Stimulated activated CD4-positive, alpha-beta T cell treated with anti-CD3 and anti-CD28 coated beads, TNF-alpha, amount 100 ng/mL, for 1 hour (primary cell): ENCODE measurements around the gene LRRC28.
A peak's percentile ranks its signal among the peaks of the same experiment; 100 is the strongest.

Experiments
- DNase-seq, 3 donors: peaks; one replicate each; pipeline ENCODE4 v3.0.0-alpha.2; 2020; ENCODE audit warnings: low read depth in 3 of 3, low spot score in 1 of 3

Gene LRRC28

DNA sequence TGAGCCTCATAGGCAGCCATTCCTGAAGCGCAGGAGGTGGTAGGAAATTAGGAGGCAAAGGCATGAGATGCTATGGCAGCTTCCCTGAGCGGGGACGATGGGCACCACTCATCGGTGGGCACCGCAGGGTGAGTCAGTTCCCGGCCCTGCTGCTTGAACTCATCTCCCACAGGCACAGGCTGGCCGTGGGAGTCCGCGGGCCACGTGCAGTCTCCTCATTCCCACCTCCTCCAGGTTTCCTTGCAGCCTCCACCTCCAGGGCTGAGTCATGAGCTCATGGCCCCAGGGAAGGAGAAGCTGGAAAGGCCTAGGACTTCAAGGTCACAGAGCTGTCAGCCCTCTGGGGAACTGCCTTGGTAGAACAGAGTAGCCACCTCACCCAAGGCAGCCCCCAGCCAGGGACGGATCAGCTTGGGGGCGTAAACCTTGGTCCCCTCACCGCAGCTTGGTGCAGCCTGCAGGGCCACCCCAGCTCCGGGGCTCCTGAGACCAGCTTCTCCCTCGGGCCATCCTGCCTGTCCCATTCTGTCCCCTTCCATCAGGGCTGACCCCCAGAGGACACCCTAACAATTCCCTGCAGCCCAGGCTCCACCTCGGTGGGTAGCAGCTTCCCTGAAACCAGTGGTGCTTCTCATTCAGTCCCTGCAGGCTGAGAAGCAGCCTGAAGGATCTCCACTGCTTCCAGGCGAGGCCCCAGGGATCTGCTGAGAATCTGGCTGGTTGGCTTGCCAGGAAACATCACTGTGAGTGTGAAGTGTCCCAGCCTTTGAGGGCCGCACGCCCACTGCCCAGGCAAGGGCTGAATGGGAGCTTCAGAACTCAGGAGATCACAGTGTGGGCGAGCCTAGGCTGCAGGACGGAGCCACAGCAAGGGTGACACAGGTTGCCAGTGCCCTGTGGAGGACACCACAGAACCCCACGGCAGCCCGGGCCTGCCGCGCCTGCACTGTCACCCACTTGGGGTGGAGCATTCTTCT, 163.8 kb downstream of the LRRC28 start:
- DNase-seq = no peak

DNA sequence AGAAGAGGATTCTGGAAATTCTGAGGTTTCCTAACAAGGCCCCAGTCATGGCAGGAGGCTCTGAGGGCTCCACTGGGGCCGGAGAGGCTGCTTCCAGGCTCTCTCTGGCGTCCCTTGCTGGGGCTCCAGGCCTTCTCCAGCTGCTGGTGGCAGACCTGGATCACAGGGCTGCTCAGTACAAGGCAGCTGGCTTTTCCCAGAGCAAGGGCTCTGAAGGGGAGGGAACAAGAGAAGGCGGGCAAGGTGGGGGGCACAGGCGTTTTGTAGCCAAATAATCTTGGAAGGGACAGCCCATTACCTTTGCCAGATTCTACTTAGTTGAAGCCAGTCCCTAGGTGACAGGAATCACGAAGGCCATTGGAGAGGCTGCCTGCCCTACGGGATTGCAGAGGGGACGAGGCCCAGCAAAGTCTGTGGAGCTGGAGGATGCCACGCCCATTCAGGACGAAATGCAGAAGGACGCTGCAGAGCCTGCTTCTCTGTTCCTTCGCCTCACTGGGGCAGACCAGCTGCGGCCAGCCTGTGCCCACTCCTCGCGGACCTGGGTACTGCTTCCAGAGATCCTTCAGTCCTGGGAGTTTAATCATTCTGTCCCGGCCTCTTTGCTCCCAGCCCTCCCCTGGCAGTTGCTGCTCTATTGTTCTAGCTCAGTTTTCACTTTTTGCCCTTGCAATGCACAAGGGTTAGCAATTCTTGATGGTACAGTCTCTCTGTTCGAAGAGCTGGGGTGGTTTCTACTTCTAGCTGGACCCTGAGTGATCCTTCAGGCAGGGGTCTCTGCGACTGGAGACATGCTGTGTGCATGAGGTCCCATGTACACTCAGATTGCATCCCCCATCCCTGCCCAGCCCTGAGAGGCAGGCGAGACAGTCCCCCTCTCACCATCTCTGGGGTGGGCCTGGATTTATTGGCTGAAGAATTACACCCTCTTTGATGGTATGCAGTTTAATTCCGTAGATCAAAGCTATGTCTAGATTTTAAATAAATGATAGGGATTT, 165.2 kb downstream of the LRRC28 start:
- no peak for DNase-seq

GRCh38 chr15:99421172-99421656, 169.9 kb downstream of the LRRC28 start:
- DNase-seq = peak in 2 of 3 donors; percentile 9 to 40

DNA sequence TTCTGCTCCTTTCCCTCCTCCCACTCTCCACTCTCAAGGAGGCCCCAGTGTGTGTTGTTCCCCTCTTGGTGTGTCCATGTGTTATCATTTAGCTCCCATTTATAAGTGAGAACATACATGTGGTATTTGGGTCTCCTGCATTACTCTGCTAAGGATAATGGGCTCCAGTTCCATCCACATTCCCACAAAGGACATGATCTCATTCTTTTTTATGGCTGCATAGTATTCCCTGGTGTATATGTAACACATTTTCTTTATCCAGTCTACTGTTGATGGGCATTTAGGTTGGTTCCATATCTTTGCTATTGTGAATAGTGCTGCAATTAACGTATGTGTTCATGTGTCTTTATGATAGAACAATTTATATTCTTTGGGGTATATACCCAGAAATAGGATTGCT, 170.5 kb downstream of the LRRC28 start:
- DNase-seq = no peak

- DNase-seq = no peak
Observed at GRCh38 chr15:99423186-99424130, 172.2 kb downstream of the LRRC28 start.

- DNase-seq = no peak
Observed at GRCh38 chr15:99424131-99424571, 172.9 kb downstream of the LRRC28 start.

DNA sequence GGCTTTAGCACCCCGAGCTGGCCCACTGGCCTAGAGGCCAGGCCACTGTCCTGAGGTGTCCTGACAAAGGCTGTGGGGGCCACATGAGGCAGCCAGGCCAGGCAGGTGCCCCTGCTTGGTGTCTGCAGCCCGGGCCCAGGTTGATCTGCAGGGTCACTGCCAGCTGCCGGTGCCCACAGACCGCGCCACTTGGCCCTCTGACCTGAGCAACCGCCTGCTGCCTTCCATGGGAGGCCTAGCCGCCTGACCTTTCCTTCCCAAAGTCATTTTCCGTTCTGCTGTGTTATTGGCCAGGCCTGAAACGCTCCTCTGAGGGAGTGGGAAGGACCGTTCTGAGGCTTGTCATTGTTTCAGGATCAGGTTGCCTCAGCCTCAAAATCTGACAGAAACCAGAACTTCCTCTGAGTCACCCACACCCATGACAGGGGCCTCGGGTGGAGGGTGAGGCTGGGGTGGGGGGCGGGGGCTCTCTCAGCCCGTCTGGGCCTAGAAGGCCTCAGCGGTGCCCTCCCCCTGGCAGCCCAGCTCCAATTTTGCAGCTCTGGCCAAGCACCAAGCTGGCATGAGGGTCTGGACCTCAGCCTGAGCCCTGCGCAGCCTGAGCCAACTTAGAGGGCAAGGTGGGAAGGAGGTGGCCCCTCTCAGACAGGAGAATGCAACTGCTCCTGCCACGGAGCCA, 173.8 kb downstream of the LRRC28 start:
- peak; percentile 9 to 28 (median 13) for DNase-seq

GRCh38 chr15:99425657-99426301, 174.5 kb downstream of the LRRC28 start:
- no peak for DNase-seq

DNA sequence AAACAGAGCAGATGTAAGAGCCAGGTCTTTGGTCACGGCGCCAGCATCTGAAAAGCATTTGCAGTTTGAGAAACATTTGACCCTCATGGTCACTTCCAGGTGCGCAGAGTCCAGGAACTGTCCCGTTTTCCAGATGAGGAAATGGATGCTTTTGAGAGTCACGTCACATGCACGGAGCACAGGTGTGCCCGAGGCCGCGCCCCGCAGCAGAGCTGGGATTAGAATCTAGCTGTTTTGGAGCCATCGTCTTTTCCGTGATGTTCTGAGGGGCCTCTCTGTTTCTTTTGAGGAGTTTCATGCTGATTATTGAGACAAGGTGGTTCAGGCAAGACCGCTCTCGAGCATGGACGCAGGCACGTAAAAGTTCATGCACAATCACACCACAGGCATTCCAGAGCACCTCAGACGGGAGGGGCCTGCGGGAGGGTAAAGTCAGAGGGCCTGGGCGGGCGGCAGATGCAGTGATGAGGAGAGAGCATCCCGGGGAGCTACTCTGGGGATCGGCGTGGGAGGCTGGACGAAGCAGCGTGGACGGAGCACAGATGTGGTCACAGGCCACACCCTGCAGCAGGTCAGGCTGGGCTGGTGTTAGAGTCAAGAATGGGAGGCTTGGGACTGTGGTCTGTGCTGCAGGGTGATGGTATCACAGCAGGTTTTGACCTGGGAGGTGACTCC, 175.3 kb downstream of the LRRC28 start:
- no peak for DNase-seq

DNA sequence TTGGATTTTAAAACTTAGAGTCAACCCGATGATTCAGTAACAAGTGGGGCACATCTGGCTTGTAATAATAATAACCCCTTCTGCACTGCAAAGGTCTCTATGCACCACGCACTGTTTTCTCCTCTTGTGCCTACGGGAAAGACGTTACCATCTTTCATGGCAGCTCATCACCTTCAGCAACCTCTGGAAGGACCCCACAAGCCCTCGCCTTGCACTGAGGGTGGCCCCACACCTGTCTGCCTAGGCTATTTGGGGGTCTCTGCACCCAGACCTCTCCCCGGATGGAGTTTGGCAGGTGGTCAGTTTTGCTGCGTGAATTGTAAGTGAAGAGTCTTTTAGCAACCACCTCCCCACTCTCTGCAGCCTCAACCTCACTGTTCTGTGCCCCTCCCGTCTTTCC, 175.9 kb downstream of the LRRC28 start:
- no peak for DNase-seq

- no peak for DNase-seq
Observed at GRCh38 chr15:99427668-99428361, 176.5 kb downstream of the LRRC28 start.

- no peak for DNase-seq
Observed at GRCh38 chr15:99429681-99430081, 178.4 kb downstream of the LRRC28 start.

DNA sequence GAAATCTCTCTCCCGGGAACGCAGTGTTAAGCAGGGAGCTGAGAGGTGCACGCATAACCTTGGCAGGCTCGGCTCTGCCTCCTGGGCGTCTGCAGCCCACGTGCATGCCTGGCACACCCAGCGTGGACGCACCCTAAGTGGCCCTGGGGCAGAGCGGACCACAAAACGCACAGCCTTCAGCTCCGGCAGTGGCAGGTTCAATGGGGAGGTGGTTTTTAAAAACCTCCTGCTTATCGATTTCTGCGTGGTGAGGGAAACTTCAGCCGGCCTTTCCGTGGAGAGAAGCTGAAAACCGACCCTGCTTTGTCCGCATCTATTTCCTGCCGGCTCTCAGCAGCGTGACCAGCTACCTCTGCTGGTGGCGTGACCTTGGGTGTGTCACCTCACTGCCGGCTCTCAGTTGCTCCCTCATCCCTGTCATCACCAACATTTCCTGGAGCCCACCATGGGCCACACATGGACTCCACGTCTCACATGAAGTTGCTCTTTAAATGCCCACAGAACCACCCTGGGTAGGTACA, 179.7 kb downstream of the LRRC28 start:
- no peak for DNase-seq

DNA sequence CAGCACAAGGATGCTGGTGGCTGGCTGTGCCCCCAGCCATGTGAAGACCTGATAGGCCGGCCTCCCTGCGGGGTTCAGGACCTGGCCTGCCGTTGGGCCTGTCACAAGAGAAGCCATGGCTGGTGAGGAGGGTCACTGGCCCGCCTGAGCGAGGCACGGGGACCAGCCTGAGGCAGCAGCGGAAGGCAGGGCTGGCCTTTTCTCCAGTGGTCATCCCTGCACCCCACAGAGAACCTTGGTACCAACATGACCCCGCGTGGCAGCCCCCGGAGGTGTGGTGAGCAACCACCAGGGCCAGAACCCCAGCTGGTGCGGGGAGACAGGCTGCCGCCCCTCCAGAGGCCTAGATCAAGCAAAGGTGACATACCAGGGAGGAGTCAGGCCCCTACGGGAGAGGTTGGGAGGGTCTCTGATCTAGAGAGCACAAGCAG, 180.4 kb downstream of the LRRC28 start:
- no peak for DNase-seq

GRCh38 chr15:99432271-99433025, 181.2 kb downstream of the LRRC28 start:
- DNase-seq = no peak

- DNase-seq = no peak
Observed at GRCh38 chr15:99433026-99433756, 181.9 kb downstream of the LRRC28 start.
